IgD-negative memory B cell (primary cell): ENCODE measurements around the gene TMEM18. TPM values are rescaled to one million over a fixed set of nuclear protein-coding genes. Genes with fewer than 3 reads are reported as not detected.
"Not testable (repeated sequence)": the region's sequence is repeated elsewhere in the genome, so short reads cannot be mapped to it uniquely, and the experiment has no call there.

Experiments used
- H3K27ac Mint-ChIP-seq, 3 donors: one replicate each; pipeline ENCODE4 v1.8.0; 2020 to 2022; ENCODE audit warnings: mild to moderate bottlenecking in 3 of 3, mixed read lengths in 3 of 3, moderate library complexity in 1 of 3
- H3K27me3 Mint-ChIP-seq: one replicate; pipeline ENCODE4 v1.8.0; 2021; ENCODE audit warnings: mixed read lengths
- H3K36me3 Mint-ChIP-seq: one replicate; pipeline ENCODE4 v1.8.0; 2020; ENCODE audit warnings: mild to moderate bottlenecking, mixed read lengths
- H3K4me1 Mint-ChIP-seq, 3 donors: one replicate each; pipeline ENCODE4 v1.8.0; 2020 to 2022; ENCODE audit warnings: mixed read lengths in 3 of 3, mild to moderate bottlenecking in 1 of 3
- H3K4me3 Mint-ChIP-seq, 4 donors: one replicate each; pipeline ENCODE4 v1.8.0; 2020 to 2022; ENCODE audit warnings: mild to moderate bottlenecking in 4 of 4, mixed read lengths in 4 of 4, moderate library complexity in 3 of 4
- H3K9me3 Mint-ChIP-seq, 3 donors: one replicate each; pipeline ENCODE4 v1.8.0; 2020 to 2021; ENCODE audit warnings: mixed read lengths in 3 of 3, mild to moderate bottlenecking in 1 of 3
- polyA plus RNA-seq: library from polyadenylated mRNA; unstranded; fragments of 300-500 nt; fragmentation: Illumina TruSeq; gene quantifications from one replicate; pipeline ENCODE4 v1.2.3, GENCODE V29; 2021

The TMEM18 gene
- polyA plus RNA-seq, 1 donor from 2014 or later: 27.2 TPM

GRCh38 chr2:705971-706511 is 28.8 kb upstream of the TMEM18 start:
- H3K4me1 Mint-ChIP-seq: peaks cover 0 to 2% (median 2%) of the 10 kb centered on the region in 3 donors
- no peak overlapping the region for H3K4me3 Mint-ChIP-seq
- peaks cover 10% of the 10 kb centered on the region for H3K27me3 Mint-ChIP-seq
- H3K36me3 Mint-ChIP-seq: peaks cover 2% of the 10 kb centered on the region
- peaks cover 0 to 7% (median 3%) of the 10 kb centered on the region in 3 donors for H3K9me3 Mint-ChIP-seq
- no peak overlapping the region for H3K27ac Mint-ChIP-seq

GRCh38 chr2:702765-703164 is 25.6 kb upstream of the TMEM18 start:
- H3K27me3 Mint-ChIP-seq, H3K27ac Mint-ChIP-seq, H3K36me3 Mint-ChIP-seq, H3K9me3 Mint-ChIP-seq, H3K4me1 Mint-ChIP-seq, H3K4me3 Mint-ChIP-seq: not testable (repeated sequence)

- peaks cover 17 to 34% (median 23%) of the 10 kb centered on the region in 3 donors for H3K4me1 Mint-ChIP-seq
- H3K4me3 Mint-ChIP-seq: peak overlapping the region in 2 of 4 donors; percentile 50 to 63
- peak overlapping the region; percentile 31 to 92 (median 84) for H3K27ac Mint-ChIP-seq
- no peaks in the 10 kb centered on the region for H3K27me3 Mint-ChIP-seq
- peaks cover 2% of the 10 kb centered on the region for H3K36me3 Mint-ChIP-seq
- H3K9me3 Mint-ChIP-seq: no peaks in the 10 kb centered on the region
Observed at GRCh38 chr2:696999-697627, 19.9 kb upstream of the TMEM18 start.

- Mint-ChIP-seq H3K4me1 (peaks cover 17 to 34% (median 23%) of the 10 kb centered on the region in 3 donors), H3K4me3 (peak overlapping the region in 3 of 4 donors; percentile 4 to 63 (median 50)), H3K36me3 (peaks cover 2% of the 10 kb centered on the region), H3K27ac (peak overlapping the region; percentile 64 to 92 (median 84)), H3K9me3 (no peaks in the 10 kb centered on the region), H3K27me3 (no peaks in the 10 kb centered on the region)
Observed at GRCh38 chr2:696463-696862, 19.3 kb upstream of the TMEM18 start.

- no peak overlapping the region for H3K4me3 Mint-ChIP-seq
- H3K27ac Mint-ChIP-seq: no peak overlapping the region
Observed at GRCh38 chr2:694906-695510, 17.8 kb upstream of the TMEM18 start.

GRCh38 chr2:694174-694573 is 17.0 kb upstream of the TMEM18 start:
- Mint-ChIP-seq H3K4me3 (no peak overlapping the region), H3K9me3 (no peaks in the 10 kb centered on the region), H3K27me3 (no peaks in the 10 kb centered on the region)

More at GRCh38 chr2:694906-695510, 17.8 kb upstream of the TMEM18 start:
- H3K9me3 Mint-ChIP-seq: no peaks in the 10 kb centered on the region
- H3K4me1 Mint-ChIP-seq: peaks cover 17 to 34% (median 25%) of the 10 kb centered on the region in 3 donors
- H3K36me3 Mint-ChIP-seq: peaks cover 2% of the 10 kb centered on the region
- H3K27me3 Mint-ChIP-seq: no peaks in the 10 kb centered on the region

GRCh38 chr2:693606-694005 is 16.4 kb upstream of the TMEM18 start:
- peaks cover 17 to 34% (median 30%) of the 10 kb centered on the region in 3 donors for H3K4me1 Mint-ChIP-seq
- peaks cover 2% of the 10 kb centered on the region for H3K36me3 Mint-ChIP-seq

More at GRCh38 chr2:694174-694573, 17.0 kb upstream of the TMEM18 start:
- Mint-ChIP-seq H3K36me3 (peaks cover 2% of the 10 kb centered on the region), H3K4me1 (peaks cover 17 to 34% (median 29%) of the 10 kb centered on the region in 3 donors), H3K27ac (no peak overlapping the region)

GRCh38 chr2:692767-693166 is 15.6 kb upstream of the TMEM18 start:
- H3K4me1 Mint-ChIP-seq: peaks cover 20 to 31% (median 29%) of the 10 kb centered on the region in 3 donors

More at GRCh38 chr2:693606-694005, 16.4 kb upstream of the TMEM18 start:
- H3K27ac Mint-ChIP-seq: peak overlapping the region in 1 of 3 donors; percentile 32
- no peaks in the 10 kb centered on the region for H3K9me3 Mint-ChIP-seq
- no peak overlapping the region for H3K4me3 Mint-ChIP-seq
- no peaks in the 10 kb centered on the region for H3K27me3 Mint-ChIP-seq

GRCh38 chr2:691821-692761 is 14.9 kb upstream of the TMEM18 start:
- Mint-ChIP-seq H3K36me3 (peaks cover 2% of the 10 kb centered on the region), H3K27ac (no peak overlapping the region)

More at GRCh38 chr2:692767-693166, 15.6 kb upstream of the TMEM18 start:
- Mint-ChIP-seq H3K27ac (no peak overlapping the region), H3K9me3 (no peaks in the 10 kb centered on the region), H3K4me3 (peak overlapping the region in 1 of 4 donors; percentile 48), H3K27me3 (peaks cover 3% of the 10 kb centered on the region), H3K36me3 (peaks cover 2% of the 10 kb centered on the region)

GRCh38 chr2:690799-691198 is 13.6 kb upstream of the TMEM18 start:
- no peak overlapping the region for H3K27ac Mint-ChIP-seq
- peaks cover 4% of the 10 kb centered on the region for H3K36me3 Mint-ChIP-seq
- no peak overlapping the region for H3K4me3 Mint-ChIP-seq
- peaks cover 9 to 14% (median 10%) of the 10 kb centered on the region in 3 donors for H3K4me1 Mint-ChIP-seq
- peaks cover 3% of the 10 kb centered on the region for H3K27me3 Mint-ChIP-seq
- H3K9me3 Mint-ChIP-seq: peaks cover 0 to 6% (median 0%) of the 10 kb centered on the region in 3 donors

More at GRCh38 chr2:691821-692761, 14.9 kb upstream of the TMEM18 start:
- H3K4me1 Mint-ChIP-seq: peaks cover 20 to 26% (median 22%) of the 10 kb centered on the region in 3 donors
- no peaks in the 10 kb centered on the region for H3K9me3 Mint-ChIP-seq
- H3K27me3 Mint-ChIP-seq: peaks cover 3% of the 10 kb centered on the region
- peak overlapping the region in 1 of 4 donors; percentile 48 for H3K4me3 Mint-ChIP-seq

GRCh38 chr2:689877-690510 is 12.8 kb upstream of the TMEM18 start:
- Mint-ChIP-seq H3K36me3 (peaks cover 4% of the 10 kb centered on the region), H3K27ac (no peak overlapping the region), H3K27me3 (peaks cover 3% of the 10 kb centered on the region), H3K4me3 (peak overlapping the region in 2 of 4 donors; percentile 58 to 63), H3K9me3 (peaks cover 0 to 11% (median 7%) of the 10 kb centered on the region in 3 donors), H3K4me1 (peaks cover 9 to 14% (median 10%) of the 10 kb centered on the region in 3 donors)

GRCh38 chr2:689237-689636 is 12.0 kb upstream of the TMEM18 start:
- Mint-ChIP-seq H3K4me3 (no peak overlapping the region), H3K9me3 (peaks cover 3 to 13% (median 12%) of the 10 kb centered on the region in 3 donors), H3K4me1 (peaks cover 8 to 11% (median 8%) of the 10 kb centered on the region in 3 donors), H3K27me3 (peaks cover 3% of the 10 kb centered on the region), H3K27ac (no peak overlapping the region), H3K36me3 (peaks cover 4% of the 10 kb centered on the region)

- Mint-ChIP-seq H3K27ac (peak overlapping the region in 1 of 3 donors; percentile 52), H3K4me3 (no peak overlapping the region), H3K9me3 (peaks cover 3 to 17% (median 13%) of the 10 kb centered on the region in 3 donors), H3K27me3 (peaks cover 3% of the 10 kb centered on the region), H3K4me1 (peaks cover 4 to 9% (median 7%) of the 10 kb centered on the region in 3 donors), H3K36me3 (peaks cover 4% of the 10 kb centered on the region)
Observed at GRCh38 chr2:688504-689076, 11.4 kb upstream of the TMEM18 start.

- Mint-ChIP-seq H3K9me3 (peaks cover 3 to 17% (median 16%) of the 10 kb centered on the region in 3 donors), H3K4me1 (peaks cover 0 to 6% (median 3%) of the 10 kb centered on the region in 3 donors), H3K36me3 (peaks cover 6% of the 10 kb centered on the region), H3K27me3 (peaks cover 3% of the 10 kb centered on the region), H3K4me3 (no peak overlapping the region), H3K27ac (peak overlapping the region in 1 of 3 donors; percentile 8)
Observed at GRCh38 chr2:685421-685820, 8.2 kb upstream of the TMEM18 start.
